Measurements from ENCODE around the gene IGF2R.

IGF2R gene

GRCh38 chr6:160068346-160068745, 99.5 kb downstream of the IGF2R start:
- Histone ChIP-seq H3K27me3 (no peaks in the 10 kb centered on the region), H3K4me3 (no peak overlapping the region), H3K4me1 (peaks cover 0 to 21% (median 14%) of the 10 kb centered on the region in 10 experiments; a peak in 16 of 20 replicates), H3K4me2 (peak overlapping the region in 1 of 11 experiments; percentile 40; a peak in 1 of 22 replicates), H3K27ac (no peak overlapping the region), H3K36me3 (peaks cover 87 to 100% (median 95%) of the 10 kb centered on the region in 11 experiments), H3K9me3 (replicated peaks in 1 of 11) (no peaks in the 10 kb centered on the region), H4K20me1 (peaks cover 22 to 99% (median 55%) of the 10 kb centered on the region in 11 experiments), H3K9ac (no peak overlapping the region)
- no peak for TF ChIP-seq Cebpa-rat (IDR thresholded peaks at IDR 0.05)

GRCh38 chr6:160069050-160069454, 100.2 kb downstream of the IGF2R start:
- peaks cover 0 to 21% (median 14%) of the 10 kb centered on the region in 10 experiments; a peak in 16 of 20 replicates for H3K4me1 ChIP-seq
- no peak overlapping the region for H3K4me3 ChIP-seq
- no peak for TF ChIP-seq Cebpa-rat (IDR thresholded peaks at IDR 0.05)
- H4K20me1 ChIP-seq, result peaks cover 22 to 99% (median 54%) of the 10 kb centered on the region in 11 experiments
- H3K4me2 ChIP-seq, result peak overlapping the region in 6 of 11 experiments; percentile 10 to 40 (median 30); a peak in 7 of 22 replicates
- no peaks in the 10 kb centered on the region for H3K9me3 ChIP-seq (replicated peaks in 1 of 11)
- H3K9ac ChIP-seq, result no peak overlapping the region
- no peak overlapping the region for H3K27ac ChIP-seq
- no peaks in the 10 kb centered on the region for H3K27me3 ChIP-seq
- H3K36me3 ChIP-seq, result peaks cover 87 to 100% (median 95%) of the 10 kb centered on the region in 11 experiments

GRCh38 chr6:160069459-160069858, 100.6 kb downstream of the IGF2R start:
- peak overlapping the region in 5 of 11 experiments; percentile 10 to 40 (median 32); a peak in 6 of 22 replicates for H3K4me2 ChIP-seq
- no peak overlapping the region for H3K9ac ChIP-seq
- peaks cover 0 to 21% (median 14%) of the 10 kb centered on the region in 10 experiments; a peak in 16 of 20 replicates for H3K4me1 ChIP-seq
- no peaks in the 10 kb centered on the region for H3K9me3 ChIP-seq (replicated peaks in 1 of 11)
- H3K27ac ChIP-seq, result no peak overlapping the region
- TF ChIP-seq Cebpa-rat (IDR thresholded peaks at IDR 0.05), result no peak
- H3K4me3 ChIP-seq, result no peak overlapping the region
- no peaks in the 10 kb centered on the region for H3K27me3 ChIP-seq
- peaks cover 22 to 99% (median 54%) of the 10 kb centered on the region in 11 experiments for H4K20me1 ChIP-seq
- peaks cover 87 to 100% (median 95%) of the 10 kb centered on the region in 11 experiments for H3K36me3 ChIP-seq

- Histone ChIP-seq H3K9me3 (replicated peaks in 1 of 11) (no peaks in the 10 kb centered on the region), H4K20me1 (peaks cover 22 to 99% (median 53%) of the 10 kb centered on the region in 11 experiments), H3K4me1 (peaks cover 0 to 15% (median 10%) of the 10 kb centered on the region in 10 experiments; a peak in 16 of 20 replicates), H3K27ac (no peak overlapping the region), H3K4me3 (no peak overlapping the region), H3K9ac (no peak overlapping the region), H3K4me2 (no peak overlapping the region), H3K36me3 (peaks cover 87 to 100% (median 96%) of the 10 kb centered on the region in 11 experiments), H3K27me3 (no peaks in the 10 kb centered on the region)
- TF ChIP-seq Cebpa-rat (IDR thresholded peaks at IDR 0.05), result no peak
Observed at GRCh38 chr6:160070427-160070826, 101.5 kb downstream of the IGF2R start.

GRCh38 chr6:160070831-160071230, 101.9 kb downstream of the IGF2R start:
- H3K27ac ChIP-seq, result no peak overlapping the region
- no peak overlapping the region for H3K9ac ChIP-seq
- no peaks in the 10 kb centered on the region for H3K9me3 ChIP-seq (replicated peaks in 1 of 11)
- H3K36me3 ChIP-seq, result peaks cover 90 to 100% (median 98%) of the 10 kb centered on the region in 11 experiments
- H3K4me1 ChIP-seq, result peaks cover 0 to 15% (median 10%) of the 10 kb centered on the region in 10 experiments; a peak in 16 of 20 replicates
- H3K4me2 ChIP-seq, result no peak overlapping the region
- H3K27me3 ChIP-seq, result no peaks in the 10 kb centered on the region
- no peak overlapping the region for H3K4me3 ChIP-seq
- no peak for TF ChIP-seq Cebpa-rat (IDR thresholded peaks at IDR 0.05)
- peaks cover 22 to 99% (median 52%) of the 10 kb centered on the region in 11 experiments for H4K20me1 ChIP-seq

- Histone ChIP-seq H3K4me2 (no peak overlapping the region), H4K20me1 (peaks cover 22 to 98% (median 47%) of the 10 kb centered on the region in 11 experiments), H3K4me3 (no peak overlapping the region), H3K36me3 (peaks cover 90 to 100% (median 99%) of the 10 kb centered on the region in 11 experiments), H3K27me3 (no peaks in the 10 kb centered on the region), H3K27ac (no peak overlapping the region), H3K9ac (no peak overlapping the region), H3K9me3 (replicated peaks in 1 of 11) (no peaks in the 10 kb centered on the region), H3K4me1 (peaks cover 0 to 15% (median 10%) of the 10 kb centered on the region in 10 experiments; a peak in 16 of 20 replicates)
- TF ChIP-seq Cebpa-rat (IDR thresholded peaks at IDR 0.05), result no peak
Observed at GRCh38 chr6:160071805-160072690, 103.2 kb downstream of the IGF2R start.

- no peak overlapping the region for H3K27ac ChIP-seq
- no peak overlapping the region for H3K9ac ChIP-seq
- H4K20me1 ChIP-seq, result peaks cover 19 to 97% (median 39%) of the 10 kb centered on the region in 11 experiments
- no peaks in the 10 kb centered on the region for H3K27me3 ChIP-seq
- H3K4me3 ChIP-seq, result no peak overlapping the region
- H3K4me2 ChIP-seq, result no peak overlapping the region
- peaks cover 97 to 100% (median 99%) of the 10 kb centered on the region in 11 experiments for H3K36me3 ChIP-seq
- H3K9me3 ChIP-seq (replicated peaks in 1 of 11), result no peaks in the 10 kb centered on the region
- no peak for TF ChIP-seq Cebpa-rat (IDR thresholded peaks at IDR 0.05)
- H3K4me1 ChIP-seq, result peaks cover 0 to 13% (median 10%) of the 10 kb centered on the region in 10 experiments; a peak in 16 of 20 replicates
Observed at GRCh38 chr6:160073272-160073671, 104.4 kb downstream of the IGF2R start.

GRCh38 chr6:160076009-160076408, 107.1 kb downstream of the IGF2R start:
- no peak overlapping the region for H3K4me2 ChIP-seq
- H3K4me3 ChIP-seq, result no peak overlapping the region
- peaks cover 0 to 96% (median 13%) of the 10 kb centered on the region in 11 experiments; a peak in 11 of 22 replicates for H4K20me1 ChIP-seq
- H3K9me3 ChIP-seq (replicated peaks in 1 of 11), result peaks cover 0 to 17% (median 8%) of the 10 kb centered on the region in 11 experiments; a peak in 11 of 22 replicates
- H3K27me3 ChIP-seq, result no peaks in the 10 kb centered on the region
- no peaks in the 10 kb centered on the region for H3K4me1 ChIP-seq
- peaks cover 98 to 100% (median 100%) of the 10 kb centered on the region in 11 experiments for H3K36me3 ChIP-seq
- no peak for TF ChIP-seq Cebpa-rat (IDR thresholded peaks at IDR 0.05)
- no peak overlapping the region for H3K27ac ChIP-seq
- no peak overlapping the region for H3K9ac ChIP-seq

GRCh38 chr6:160077024-160077423, 108.1 kb downstream of the IGF2R start:
- no peaks in the 10 kb centered on the region for H3K27me3 ChIP-seq
- TF ChIP-seq Cebpa-rat (IDR thresholded peaks at IDR 0.05), result no peak
- H3K27ac ChIP-seq, result no peak overlapping the region
- H3K4me1 ChIP-seq, result peaks cover 0 to under 1% (median 0%) of the 10 kb centered on the region in 10 experiments; a peak in 1 of 20 replicates
- H3K4me2 ChIP-seq, result no peak overlapping the region
- H3K9me3 ChIP-seq (replicated peaks in 1 of 11), result peaks cover 0 to 17% (median 14%) of the 10 kb centered on the region in 11 experiments; a peak in 11 of 22 replicates
- H3K9ac ChIP-seq, result no peak overlapping the region
- peaks cover 98 to 100% (median 100%) of the 10 kb centered on the region in 11 experiments for H3K36me3 ChIP-seq
- peaks cover 0 to 97% (median 11%) of the 10 kb centered on the region in 11 experiments; a peak in 10 of 22 replicates for H4K20me1 ChIP-seq
- H3K4me3 ChIP-seq, result no peak overlapping the region

All from BLaER1 treated with 17β-estradiol and CSF1 and Interleukin-3, amounts not matched to agents 10 nM and 100 nM (cell line).